HepG2 (cell line): ENCODE data around the gene MSMO1. TPM values are rescaled to one million over a fixed set of nuclear protein-coding genes. Genes with fewer than 3 reads are reported as not detected.

Experiments
- CHCHD3 ChIP-seq: sonication (generic); formaldehyde crosslinking; IDR thresholded peaks from 2 replicates; pipeline ENCODE4 v1.8.0; 2022; ENCODE audit warnings: mild to moderate bottlenecking, missing genetic modification reagents, moderate library complexity
- HDAC2 ChIP-seq: sonication (generic); formaldehyde crosslinking; IDR thresholded peaks from 2 replicates; pipeline ENCODE4 v1.4.0; 2020; ENCODE audit warnings: missing genetic modification reagents
- HNF4G ChIP-seq, 2 experiments: sonication (generic) in 1 of 2; formaldehyde crosslinking in 1 of 2; IDR thresholded peaks; 2 replicates each; pipeline versions ENCODE4 v1.4.0 to v1.6.1; 2011 to 2020; ENCODE audit warnings: borderline replicate concordance in 2 of 2, low read depth in 2 of 2, mild to moderate bottlenecking in 2 of 2, low read length in 1 of 2, missing genetic modification reagents in 1 of 2, moderate library complexity in 1 of 2
- LCORL ChIP-seq, 2 experiments: fragments of 450-650 bp in 1 of 2; sonication (generic) in 1 of 2; formaldehyde crosslinking in 1 of 2; IDR thresholded peaks; 2 replicates each; pipeline versions ENCODE4 v1.5.0 to v1.6.1; 2017 to 2020; ENCODE audit warnings: antibody characterized with exemption in 1 of 2, missing genetic modification reagents in 1 of 2
- MED1 ChIP-seq: sonication (generic); formaldehyde crosslinking; IDR thresholded peaks from 2 replicates; pipeline ENCODE4 v1.4.0; 2020; ENCODE audit warnings: missing genetic modification reagents
- NR2F1 ChIP-seq, 2 experiments: fragments of 450-650 bp in 1 of 2; formaldehyde crosslinking in 1 of 2; IDR thresholded peaks; 2 replicates each; pipeline versions ENCODE4 v1.5.0 to v1.6.1; 2016 to 2020; ENCODE audit warnings: mild to moderate bottlenecking in 1 of 2, missing compliant biosample characterization in 1 of 2, missing genetic modification reagents in 1 of 2, moderate library complexity in 1 of 2
- NR2F6 ChIP-seq, 2 experiments: IDR thresholded peaks; 2 replicates each; pipeline ENCODE4 v1.6.1; 2016; ENCODE audit warnings: antibody characterized with exemption in 1 of 2, mild to moderate bottlenecking in 1 of 2
- PAXIP1 ChIP-seq: sonication (generic); formaldehyde crosslinking; conservative IDR thresholded peaks from 2 replicates; pipeline ENCODE4 v1.4.0; 2020; ENCODE audit warnings: mild to moderate bottlenecking, missing genetic modification reagents, moderate library complexity
- SIN3A ChIP-seq: IDR thresholded peaks from 2 replicates; pipeline ENCODE4 v1.6.1; 2011; ENCODE audit warnings: low read depth, mild to moderate bottlenecking, control low read depth, low read length, borderline replicate concordance
- SIX4 ChIP-seq: sonication (generic); formaldehyde crosslinking; IDR thresholded peaks from 2 replicates; pipeline ENCODE4 v1.4.0; 2020; ENCODE audit warnings: missing genetic modification reagents
- SP5 ChIP-seq: IDR thresholded peaks from 2 replicates; pipeline ENCODE4 v1.6.1; 2016; ENCODE audit warnings: low read depth, borderline replicate concordance
- SRSF9 ChIP-seq: fragments of 200-400 bp; formaldehyde crosslinking; IDR thresholded peaks from 2 replicates; pipeline ENCODE4 v1.6.1; 2018; ENCODE audit warnings: borderline replicate concordance, mild to moderate bottlenecking, low read depth, low read length; ENCODE audit not compliant: insufficient read depth, poor library complexity, severe bottlenecking
- SSRP1 ChIP-seq: IDR thresholded peaks from 2 replicates; pipeline ENCODE4 v1.6.1; 2016; ENCODE audit warnings: control low read depth
- STAG1 ChIP-seq: sonication (generic); formaldehyde crosslinking; IDR thresholded peaks from 2 replicates; pipeline ENCODE4 v1.4.0; 2020; ENCODE audit warnings: missing genetic modification reagents
- ZNF142 ChIP-seq: sonication (generic); formaldehyde crosslinking; IDR thresholded peaks from 2 replicates; pipeline ENCODE4 v1.4.0; 2020; ENCODE audit warnings: missing genetic modification reagents
- polyA plus RNA-seq, 8 experiments: library from polyadenylated mRNA; depleted of rRNA in 3 of 8; stranded (reverse) in 7 of 8; unstranded in 1 of 8; fragments of >200 nt; fragmentation: Illumina TruSeq in 4 of 8; extraction: Trizol in 4 of 8; gene quantifications; 2 replicates each; pipeline versions ENCODE4 v1.2.1 to v1.2.3, GENCODE V29; 2011 to 2016; ENCODE audit warnings: low read depth in 4 of 8, missing spikeins in 1 of 8, mixed read lengths in 1 of 8; ENCODE audit not compliant: insufficient read depth in 1 of 8
- total RNA-seq, 5 experiments: library from RNA; depleted of rRNA; stranded (reverse); fragments of >200 nt; fragmentation: Illumina TruSeq; extraction: Trizol; gene quantifications; 2 replicates each; pipeline ENCODE4 v1.2.3, GENCODE V29; 2016; ENCODE audit warnings: low read depth in 1 of 5
- TF ChIP-seq, protein P1 (sequence below): sonication (generic); formaldehyde crosslinking; IDR thresholded peaks from 2 replicates; pipeline ENCODE4 v1.8.0; 2022; ENCODE audit warnings: missing genetic modification reagents, low read depth, mild to moderate bottlenecking, borderline replicate concordance

MSMO1 gene
- total and polyA plus RNA-seq, 2 of the 13 experiments (the other 11 are each of a cell fraction or from before 2014, with no cell fraction given) = 98.1 to 216 TPM

- TF ChIP-seq ZNF142 = 0 out of 2 replicates have a peak, but pooled peaks have one; percentile 7
- no peak for TF ChIP-seq CHCHD3
- no peak for TF ChIP-seq NR2F6 (IDR thresholded peaks at IDR 0.05)
- TF ChIP-seq NR2F6 (CRISPR knock-in tag; IDR thresholded peaks at IDR 0.05) = peak; percentile 15; the same call in 1 of the 2 replicates
- TF ChIP-seq MED1 (CRISPR knock-in tag) = peak; percentile 36; the same call in 1 of the 2 replicates
- TF ChIP-seq SIX4 (CRISPR knock-in tag) = no peak
- TF ChIP-seq SSRP1 (CRISPR knock-in tag) = no peak
- no peak for TF ChIP-seq STAG1 (CRISPR knock-in tag)
- TF ChIP-seq LCORL (IDR thresholded peaks at IDR 0.05) = 0 out of 2 replicates have a peak, but pooled peaks have one; percentile 31
- no peak for TF ChIP-seq LCORL (CRISPR knock-in tag; IDR thresholded peaks at IDR 0.05)
- TF ChIP-seq HDAC2 (CRISPR knock-in tag) = 0 out of 2 replicates have a peak, but pooled peaks have one; percentile 22
- TF ChIP-seq SIN3A = peak; percentile 79
- no peak for TF ChIP-seq SP5 (CRISPR knock-in tag)
- TF ChIP-seq, protein P1, sequence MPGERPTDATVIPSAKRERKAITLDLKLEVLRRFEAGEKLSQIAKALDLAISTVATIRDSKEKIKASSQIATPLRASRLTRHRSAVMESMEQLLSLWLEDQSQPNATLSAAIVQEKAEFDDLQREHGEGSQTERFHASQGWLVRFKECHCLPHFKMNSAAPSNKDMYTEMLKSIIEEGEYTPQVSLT = no peak
- peak; percentile 85 for TF ChIP-seq HNF4G (IDR thresholded peaks at IDR 0.05; ENCODE audit: borderline replicate concordance, low read depth, low read length)
- TF ChIP-seq HNF4G (CRISPR knock-in tag; IDR thresholded peaks at IDR 0.05; ENCODE audit: borderline replicate concordance, low read depth) = no peak
- 0 out of 4 replicates have a peak, but pooled peaks of 1 of the 2 experiments have one; percentile 39 for TF ChIP-seq NR2F1 (CRISPR knock-in tag; IDR thresholded peaks at IDR 0.05)
- 0 out of 2 replicates have a peak, but pooled peaks have one; percentile 12 for TF ChIP-seq PAXIP1 (CRISPR knock-in tag)
- TF ChIP-seq SRSF9 = no peak
Measured at GRCh38 chr4:165328708-165329107, 1.2 kb downstream of the MSMO1 start (continued).
